Natural killer cell (primary cell): ENCODE data around the gene PTCH2. TPM values are rescaled to one million over a fixed set of nuclear protein-coding genes. Genes with fewer than 3 reads are reported as not detected.
"Not testable (repeated sequence)": the region's sequence is repeated elsewhere in the genome, so short reads cannot be mapped to it uniquely, and the experiment has no call there.

ENCODE experiments used
- ATAC-seq, 3 donors: fragments of 150-1000 bp in 2 of 3; fragments of 200-7000 bp in 1 of 3; cut with Tn5 transposase; 1 replicate in 1 of 3; 2 replicates in 2 of 3; pipeline ENCODE4 v1.10.0; 2021; ENCODE audit warnings: mild to moderate bottlenecking in 2 of 3, moderate library complexity in 2 of 3
- DNase-seq, 2 donors: peaks; one replicate each; pipeline versions ENCODE4 v3.0.0 to v3.0.0-alpha.2; 2013 to 2021; ENCODE audit warnings: mixed read lengths in 1 of 2
- H3K27ac ChIP-seq: one replicate; pipeline ENCODE4 v1.5.1; 2013; ENCODE audit warnings: mild to moderate bottlenecking, low read length
- H3K27me3 ChIP-seq: one replicate; pipeline ENCODE4 v1.6.1; 2013; ENCODE audit warnings: low read length; ENCODE audit not compliant: control insufficient read depth, insufficient read depth
- H3K36me3 ChIP-seq: one replicate; pipeline ENCODE4 v1.6.1; 2013; ENCODE audit warnings: low read length; ENCODE audit not compliant: control insufficient read depth, insufficient read depth
- H3K4me1 ChIP-seq: one replicate; pipeline ENCODE4 v1.6.1; 2013; ENCODE audit warnings: low read length; ENCODE audit not compliant: control insufficient read depth, insufficient read depth
- H3K4me3 ChIP-seq: one replicate; pipeline ENCODE4 v1.5.1; 2013; ENCODE audit warnings: low read length
- H3K9me3 ChIP-seq: one replicate; pipeline ENCODE4 v1.6.1; 2013; ENCODE audit warnings: low read length; ENCODE audit not compliant: control insufficient read depth, insufficient read depth
- H3K27ac Mint-ChIP-seq, 2 donors: one replicate each; pipeline ENCODE4 v1.8.0; 2022; ENCODE audit warnings: mild to moderate bottlenecking in 2 of 2, mixed read lengths in 2 of 2, moderate library complexity in 1 of 2
- H3K27me3 Mint-ChIP-seq, 2 donors: one replicate each; pipeline ENCODE4 v1.8.0; 2022; ENCODE audit warnings: low read depth in 2 of 2, mixed read lengths in 2 of 2
- H3K36me3 Mint-ChIP-seq: one replicate; pipeline ENCODE4 v1.8.0; 2022; ENCODE audit warnings: mixed read lengths
- H3K4me1 Mint-ChIP-seq, 2 donors: one replicate each; pipeline ENCODE4 v1.8.0; 2022; ENCODE audit warnings: mixed read lengths in 2 of 2
- H3K4me3 Mint-ChIP-seq: one replicate; pipeline ENCODE4 v1.8.0; 2022; ENCODE audit warnings: mild to moderate bottlenecking, moderate library complexity, mixed read lengths
- H3K9me3 Mint-ChIP-seq, 2 donors: one replicate each; pipeline ENCODE4 v1.8.0; 2022; ENCODE audit warnings: mixed read lengths in 2 of 2
- CTCF ChIP-seq: fragments of 200-600 bp; IDR thresholded peaks from one replicate; pipeline ENCODE4 v1.8.0; 2022; ENCODE audit warnings: antibody characterized with exemption
- WGBS: methylation state at CpG from one replicate; pipeline ENCODE4 v1.1.7; 2013; ENCODE audit warnings: missing lambda C conversion rate; ENCODE audit not compliant: insufficient coverage; 5-methylcytosine and 5-hydroxymethylcytosine counted together
- intact Hi-C: fragments of 100-400 bp; cut with micrococcal nuclease; formaldehyde crosslinking; loops from one replicate; pipeline ENCODE4 v1.14.2; 2022
- total RNA-seq, 4 donors: library from RNA; stranded (reverse); fragments of 120-200 nt in 1 of 4; gene quantifications; one replicate each; pipeline versions ENCODE4 v1.2.3 to v1.2.4, GENCODE V29; 2013 to 2022

The PTCH2 gene
- total RNA-seq, 3 donors from 2014 or later (not counting 1 experiment from before 2014, with no cell fraction given), result 1.8 to 3.1 (median 2.4) TPM

DNA sequence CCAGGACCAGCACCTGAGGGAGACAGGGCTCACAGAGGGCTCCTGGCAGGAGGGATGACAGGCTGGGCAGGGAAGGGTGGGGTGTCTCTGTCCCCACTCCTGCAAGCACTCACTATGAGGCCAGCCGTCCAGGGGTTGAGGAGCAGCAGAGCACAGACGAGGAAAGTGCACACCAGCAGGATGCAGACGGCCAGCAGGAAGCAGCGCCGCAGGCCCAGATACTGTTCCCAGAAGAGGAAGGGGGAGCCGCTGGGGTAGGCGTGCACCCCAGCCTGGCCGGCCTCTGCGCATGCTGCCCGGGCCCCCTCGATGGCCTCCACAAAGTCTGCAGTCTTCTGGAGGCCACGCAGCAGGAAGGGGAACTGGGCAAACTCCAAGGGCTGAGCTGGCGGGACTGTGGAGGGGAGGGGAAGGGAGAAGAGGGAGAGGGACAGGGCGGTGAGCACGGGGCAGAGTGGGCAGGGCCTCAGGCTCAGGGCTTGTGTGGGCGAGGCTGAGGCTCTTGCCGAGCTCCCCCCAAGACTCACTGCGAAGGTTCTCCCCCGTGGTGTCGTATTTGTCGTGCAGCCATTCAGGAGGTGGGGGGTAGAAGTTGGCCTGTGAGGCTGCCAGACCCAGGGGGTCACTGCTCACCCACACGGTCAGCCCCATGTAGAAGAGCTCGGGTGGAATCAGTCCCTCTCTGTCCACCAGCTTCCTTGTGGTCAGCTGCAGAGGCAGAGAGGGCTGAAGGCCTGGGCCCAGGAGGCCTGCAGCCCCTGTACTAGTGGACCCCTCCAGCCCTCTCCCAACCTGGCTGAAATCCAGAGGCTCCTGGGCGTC lies 16.5 kb downstream of the PTCH2 start:
- intact Hi-C loops, result no loop called here
- TF ChIP-seq CTCF, result no peak
- H3K4me1 Mint-ChIP-seq, result peaks cover 0 to under 1% of the 10 kb centered on the region in 2 donors
- Histone ChIP-seq H3K36me3 (no peaks in the 10 kb centered on the region), H3K27me3 (no peaks in the 10 kb centered on the region), H3K4me1 (peaks cover 11% of the 10 kb centered on the region), H3K27ac (no peak overlapping the region), H3K9me3 (no peaks in the 10 kb centered on the region), H3K4me3 (no peak overlapping the region)
- peaks cover 0 to 4% of the 10 kb centered on the region in 2 donors for H3K27me3 Mint-ChIP-seq
- H3K4me3 Mint-ChIP-seq, result no peak overlapping the region
- 34% methylated on average over 24 of the region's 24 CpGs for WGBS
- no peaks in the 10 kb centered on the region for H3K9me3 Mint-ChIP-seq
- DNase-seq (no peak), ATAC-seq (peak in 2 of 3 donors; percentile 26 to 37)
- no peaks in the 10 kb centered on the region for H3K36me3 Mint-ChIP-seq
- no peak overlapping the region for H3K27ac Mint-ChIP-seq

DNA sequence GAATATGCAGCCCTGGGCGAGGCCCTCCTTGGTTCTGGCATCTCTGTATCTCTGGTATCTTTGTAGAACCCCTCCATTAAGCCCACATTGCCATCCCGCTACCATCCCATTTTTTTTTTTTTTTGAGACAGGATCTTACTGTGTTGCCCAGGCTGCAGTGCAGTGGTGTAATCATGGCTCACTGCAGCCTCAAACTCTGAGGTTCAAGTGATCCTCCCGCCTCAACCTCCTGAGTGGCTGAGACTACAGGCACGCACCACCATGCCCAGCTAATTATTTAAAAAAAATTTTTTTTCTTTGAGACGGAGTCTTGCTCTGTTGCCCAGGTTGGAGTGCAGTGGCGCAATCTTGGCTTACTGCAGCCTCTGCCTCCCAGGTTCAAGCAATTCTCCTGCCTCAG lies 18.7 kb downstream of the PTCH2 start:
- H3K9me3 ChIP-seq, H3K9me3 Mint-ChIP-seq, intact Hi-C loops, H3K36me3 ChIP-seq, H3K27me3 Mint-ChIP-seq, H3K4me3 ChIP-seq, H3K4me3 Mint-ChIP-seq, H3K27ac ChIP-seq, H3K36me3 Mint-ChIP-seq, H3K27me3 ChIP-seq, ATAC-seq, H3K27ac Mint-ChIP-seq, DNase-seq: not testable (repeated sequence)
- 92% methylated on average over 6 of the region's 6 CpGs for WGBS
- H3K4me1 Mint-ChIP-seq, result peaks cover 12 to 22% of the 10 kb centered on the region in 2 donors
- H3K4me1 ChIP-seq, result peaks cover 25% of the 10 kb centered on the region

- H3K36me3 ChIP-seq, result no peaks in the 10 kb centered on the region
- H3K27ac Mint-ChIP-seq, result no peak overlapping the region
- WGBS, result 96% methylated on average over 15 of the region's 15 CpGs
- intact Hi-C loops, result no loop called here
- DNase-seq, result no peak
- H3K4me3 Mint-ChIP-seq, result no peak overlapping the region
- TF ChIP-seq CTCF, result no peak
- peaks cover 24 to 35% of the 10 kb centered on the region in 2 donors for H3K4me1 Mint-ChIP-seq
- no peaks in the 10 kb centered on the region for H3K36me3 Mint-ChIP-seq
- H3K4me3 ChIP-seq, result no peak overlapping the region
- no peak overlapping the region for H3K27ac ChIP-seq
- no peak for ATAC-seq
- H3K27me3 Mint-ChIP-seq, result peaks cover 0 to 4% of the 10 kb centered on the region in 2 donors
- H3K4me1 ChIP-seq, result peaks cover 36% of the 10 kb centered on the region
- no peaks in the 10 kb centered on the region for H3K9me3 Mint-ChIP-seq
- H3K27me3 ChIP-seq, result no peaks in the 10 kb centered on the region
- H3K9me3 ChIP-seq, result no peaks in the 10 kb centered on the region
These were observed 20.0 kb downstream of the PTCH2 start for GRCh38 chr1:44822981-44823451.

- no peak for ATAC-seq
- intact Hi-C loops, result no loop called here
These were observed 20.8 kb downstream of the PTCH2 start for GRCh38 chr1:44822131-44822701.

More at GRCh38 chr1:44822131-44822701, 20.8 kb downstream of the PTCH2 start:
- Mint-ChIP-seq H3K36me3 (no peaks in the 10 kb centered on the region), H3K4me3 (no peak overlapping the region), H3K4me1 (peaks cover 26 to 38% of the 10 kb centered on the region in 2 donors), H3K9me3 (no peaks in the 10 kb centered on the region), H3K27me3 (peaks cover 0 to 4% of the 10 kb centered on the region in 2 donors), H3K27ac (no peak overlapping the region)
- Histone ChIP-seq H3K4me3 (no peak overlapping the region), H3K27me3 (no peaks in the 10 kb centered on the region), H3K27ac (no peak overlapping the region), H3K4me1 (peaks cover 35% of the 10 kb centered on the region), H3K36me3 (no peaks in the 10 kb centered on the region), H3K9me3 (no peaks in the 10 kb centered on the region)
- DNase-seq, result no peak
- TF ChIP-seq CTCF, result no peak
- WGBS, result 92% methylated on average over 6 of the region's 6 CpGs
